Hepatocyte (in vitro differentiated cells): ENCODE data around the gene RPIA.
"Not testable (repeated sequence)": the region's sequence is repeated elsewhere in the genome, so short reads cannot be mapped to it uniquely, and the experiment has no call there.

Experiments
- EZH2 ChIP-seq: fragments of 200-600 bp; sonication (generic); IDR thresholded peaks from 2 replicates; pipeline ENCODE4 v1.6.1; 2016; ENCODE audit warnings: antibody characterized with exemption, mild to moderate bottlenecking, borderline replicate concordance
- TF ChIP-seq, protein P1 (sequence below): fragments of 200-600 bp; sonication (generic); IDR thresholded peaks from 2 replicates; pipeline ENCODE4 v1.5.1; 2016; ENCODE audit warnings: antibody characterized with exemption, mild to moderate bottlenecking; ENCODE audit not compliant: poor library complexity

DNA sequence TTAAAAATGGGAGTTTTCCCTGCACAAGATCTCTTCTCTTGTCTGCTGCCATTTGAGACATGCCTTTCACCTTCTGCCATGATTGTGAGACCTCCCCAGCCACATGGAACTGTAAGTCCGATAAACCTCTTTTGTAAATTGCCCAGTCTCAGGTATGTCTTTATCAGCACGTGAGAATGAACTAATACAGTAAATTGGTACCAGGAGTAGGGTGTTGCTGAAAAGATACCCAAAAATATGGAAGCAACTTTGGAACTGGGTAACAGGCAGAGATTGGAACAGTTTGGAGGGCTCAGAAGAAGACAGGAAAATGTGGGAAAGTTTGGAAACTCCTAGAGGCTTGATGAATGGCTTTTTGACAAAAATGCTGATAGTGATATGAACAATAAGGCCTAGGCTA, 67.2 kb downstream of the RPIA start:
- TF ChIP-seq, protein P1, sequence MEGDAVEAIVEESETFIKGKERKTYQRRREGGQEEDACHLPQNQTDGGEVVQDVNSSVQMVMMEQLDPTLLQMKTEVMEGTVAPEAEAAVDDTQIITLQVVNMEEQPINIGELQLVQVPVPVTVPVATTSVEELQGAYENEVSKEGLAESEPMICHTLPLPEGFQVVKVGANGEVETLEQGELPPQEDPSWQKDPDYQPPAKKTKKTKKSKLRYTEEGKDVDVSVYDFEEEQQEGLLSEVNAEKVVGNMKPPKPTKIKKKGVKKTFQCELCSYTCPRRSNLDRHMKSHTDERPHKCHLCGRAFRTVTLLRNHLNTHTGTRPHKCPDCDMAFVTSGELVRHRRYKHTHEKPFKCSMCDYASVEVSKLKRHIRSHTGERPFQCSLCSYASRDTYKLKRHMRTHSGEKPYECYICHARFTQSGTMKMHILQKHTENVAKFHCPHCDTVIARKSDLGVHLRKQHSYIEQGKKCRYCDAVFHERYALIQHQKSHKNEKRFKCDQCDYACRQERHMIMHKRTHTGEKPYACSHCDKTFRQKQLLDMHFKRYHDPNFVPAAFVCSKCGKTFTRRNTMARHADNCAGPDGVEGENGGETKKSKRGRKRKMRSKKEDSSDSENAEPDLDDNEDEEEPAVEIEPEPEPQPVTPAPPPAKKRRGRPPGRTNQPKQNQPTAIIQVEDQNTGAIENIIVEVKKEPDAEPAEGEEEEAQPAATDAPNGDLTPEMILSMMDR = not testable (repeated sequence)
- TF ChIP-seq EZH2 = not testable (repeated sequence)
